Measurements from ENCODE around the gene GPC3.

The GPC3 gene

DNA sequence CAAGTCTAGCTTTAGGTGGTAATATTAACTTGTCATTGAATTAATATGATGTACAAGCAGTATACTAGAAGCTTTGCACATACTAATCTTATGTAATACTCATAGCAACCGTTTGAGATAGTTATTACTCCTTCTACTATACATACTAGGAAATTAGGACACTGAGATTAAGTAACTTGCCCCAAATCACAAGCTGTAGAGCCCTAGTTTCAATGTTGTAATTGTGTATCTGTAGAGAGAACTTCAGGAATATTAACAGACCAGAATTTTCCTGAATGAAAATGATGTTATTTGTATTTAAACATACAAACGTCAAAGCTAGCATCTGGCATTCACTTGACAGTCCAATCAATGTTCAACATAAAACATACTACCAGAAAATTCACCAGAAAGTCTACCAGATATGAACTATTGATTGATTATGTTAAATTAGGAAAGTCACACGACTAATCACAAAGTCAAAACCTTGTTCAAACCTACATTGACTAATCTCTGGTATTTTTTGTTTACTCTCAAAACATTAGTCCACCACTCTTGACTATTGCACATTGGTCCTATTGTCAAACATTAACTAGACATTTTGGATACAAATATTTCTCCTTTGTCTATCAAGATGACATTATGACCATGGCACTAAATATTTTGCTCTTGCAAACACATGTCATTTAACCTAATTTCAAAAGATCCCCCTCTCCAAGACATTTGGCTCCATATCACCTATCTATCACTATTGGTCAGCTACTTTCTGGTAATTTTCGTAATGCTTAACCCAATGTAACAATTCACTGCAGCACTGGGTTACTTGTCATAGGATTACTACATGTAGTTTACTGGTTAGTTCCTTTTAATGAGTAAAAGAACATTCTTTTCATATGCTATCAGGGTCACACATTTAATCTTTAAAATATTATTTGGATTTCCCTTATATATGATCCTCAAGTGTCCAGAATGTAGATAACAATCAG, 100.7 kb downstream of the GPC3 start:
- no peak for DNase-seq (ENCODE audit: low spot score)

DNA sequence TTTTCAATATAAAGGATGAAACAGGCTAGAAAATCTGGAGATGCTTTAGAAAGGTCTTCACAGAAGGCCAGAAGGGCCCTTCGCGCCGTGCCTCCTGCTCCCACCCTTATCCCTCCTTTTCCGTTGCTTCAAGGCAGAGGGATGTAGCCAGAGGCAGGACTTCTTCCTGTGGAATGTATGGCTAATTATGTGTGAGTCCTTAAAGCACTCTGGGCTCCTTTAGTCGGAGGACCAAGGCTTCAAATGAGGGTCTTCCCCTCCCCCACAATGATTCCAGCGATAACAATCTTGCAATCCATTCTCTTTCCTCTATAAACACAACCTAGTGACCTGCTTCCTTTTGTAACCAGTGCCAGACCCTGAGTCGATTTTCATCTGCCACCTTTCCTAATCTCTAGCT, 103.5 kb downstream of the GPC3 start:
- DNase-seq (ENCODE audit: low spot score): no peak

GRCh38 chrX:133881007-133881406, 104.4 kb downstream of the GPC3 start:
- no peak for DNase-seq (ENCODE audit: low spot score)

DNA sequence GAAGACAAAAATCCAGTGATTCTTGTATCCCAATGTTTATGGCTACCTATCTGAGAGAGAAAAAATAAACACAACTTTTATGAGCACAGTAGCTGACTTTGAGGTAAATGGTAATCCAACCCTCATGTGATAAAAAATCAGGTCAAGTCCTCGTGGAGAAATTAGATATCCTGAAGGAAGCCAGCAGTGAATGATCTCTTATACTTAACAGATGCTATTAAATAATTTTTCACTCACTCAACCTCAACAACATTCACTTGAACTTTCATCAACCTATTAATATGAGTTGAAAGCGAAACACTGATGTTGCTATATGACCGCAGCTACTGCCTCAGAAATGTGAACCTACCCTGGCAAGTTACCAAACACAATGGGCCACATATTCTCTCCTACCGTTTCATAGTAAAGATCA, 105.4 kb downstream of the GPC3 start:
- no peak for DNase-seq (ENCODE audit: low spot score)

DNA sequence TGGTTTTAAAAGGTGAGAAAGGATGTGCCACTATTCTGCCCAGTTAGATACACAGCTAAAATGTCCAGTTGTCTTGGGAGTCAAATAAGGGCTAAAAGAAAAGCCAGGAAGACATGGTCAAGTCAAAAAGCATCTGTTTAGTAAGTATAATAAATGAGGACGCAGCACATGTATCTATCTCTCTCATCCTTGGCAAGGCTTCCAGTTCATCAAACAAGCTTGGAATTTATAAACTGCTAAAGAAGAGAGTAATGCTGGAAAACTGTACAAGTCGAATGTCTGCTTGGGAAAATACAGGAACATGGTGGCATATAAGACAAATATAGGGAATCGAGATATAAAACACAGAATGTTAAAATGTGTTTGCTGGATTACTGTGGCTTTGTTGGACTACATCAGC, 106.7 kb downstream of the GPC3 start:
- DNase-seq (ENCODE audit: low spot score): no peak

DNA sequence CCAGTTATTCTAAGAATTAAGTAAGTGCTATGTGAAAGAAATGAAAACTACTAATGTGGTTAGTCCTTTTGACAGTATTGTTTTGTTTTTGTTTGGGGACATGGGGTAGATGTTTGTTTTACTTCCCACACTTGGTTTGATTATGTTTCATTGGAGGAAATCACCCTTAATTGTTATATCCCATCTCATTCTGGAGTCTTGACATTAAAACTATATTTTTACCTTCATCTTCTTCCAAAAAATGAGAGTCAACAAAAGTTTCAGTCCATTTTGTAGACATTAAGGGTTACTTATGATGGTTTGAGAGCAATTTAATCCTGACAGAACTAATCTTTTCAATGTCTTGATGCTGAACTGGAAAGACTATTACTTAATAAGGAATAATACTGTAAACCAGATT, 108.7 kb downstream of the GPC3 start:
- no peak for DNase-seq (ENCODE audit: low spot score)

DNA sequence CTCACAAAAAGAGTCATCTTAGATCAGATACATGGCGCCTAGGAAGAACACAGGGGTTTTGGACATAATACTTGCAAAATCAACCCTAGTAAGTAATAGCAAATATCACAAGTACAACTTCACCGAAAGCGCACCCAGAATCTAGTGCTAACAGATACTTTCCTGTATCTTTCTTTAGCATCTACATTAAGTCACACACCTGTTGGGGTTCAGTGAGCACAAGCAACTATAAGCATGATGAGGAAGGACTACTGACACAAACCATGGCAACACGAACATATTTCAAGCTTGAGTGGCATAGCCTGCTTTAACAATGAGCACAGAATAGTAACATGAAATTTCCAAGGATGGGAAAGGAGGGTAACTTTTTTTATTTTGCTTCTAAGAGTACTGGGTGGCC, 116.1 kb downstream of the GPC3 start:
- DNase-seq (ENCODE audit: low spot score): no peak

DNA sequence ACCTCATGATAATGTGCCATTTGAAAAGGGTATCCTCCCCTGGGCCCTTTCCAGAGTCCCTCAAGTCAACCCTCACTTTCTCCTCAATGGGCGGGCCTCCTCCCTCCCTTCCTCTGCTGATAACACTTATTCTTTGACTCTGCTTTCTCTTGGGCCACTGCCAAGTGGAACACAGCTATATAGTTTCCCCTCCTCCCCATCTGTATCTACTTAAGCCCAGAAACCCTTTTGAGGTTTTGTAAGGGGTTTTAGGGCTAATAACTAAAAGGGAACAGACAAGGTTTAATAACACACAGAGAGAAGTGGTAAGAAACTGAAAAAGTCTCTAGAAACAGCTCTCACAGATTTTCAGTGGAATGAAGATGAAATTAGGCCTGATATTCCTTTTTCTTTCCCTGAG, 116.7 kb downstream of the GPC3 start:
- DNase-seq (ENCODE audit: low spot score): no peak

- DNase-seq (ENCODE audit: low spot score): no peak
These were observed 117.1 kb downstream of the GPC3 start for GRCh38 chrX:133868250-133868649.

- DNase-seq (ENCODE audit: low spot score): no peak
These were observed 119.5 kb downstream of the GPC3 start for GRCh38 chrX:133865761-133866471.

DNA sequence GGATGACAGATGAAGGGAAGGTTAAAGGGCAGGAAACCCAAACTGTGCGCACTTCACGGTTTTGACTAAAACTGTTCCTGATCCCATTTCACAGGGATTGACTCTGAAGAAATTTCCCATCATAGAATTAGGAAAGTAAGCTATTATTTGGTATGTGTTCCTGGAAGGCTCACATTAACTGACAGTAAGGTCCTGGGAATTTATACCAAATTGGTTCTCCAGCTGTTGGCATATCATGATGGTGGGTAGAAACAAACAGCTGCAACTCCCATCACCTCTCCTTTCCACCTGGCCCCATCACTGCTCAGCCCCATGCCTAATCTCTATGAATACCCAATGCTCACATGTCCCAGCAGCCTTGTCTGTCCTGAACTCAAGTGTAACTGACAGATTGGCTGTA, 121.2 kb downstream of the GPC3 start:
- DNase-seq (ENCODE audit: low spot score): no peak

DNA sequence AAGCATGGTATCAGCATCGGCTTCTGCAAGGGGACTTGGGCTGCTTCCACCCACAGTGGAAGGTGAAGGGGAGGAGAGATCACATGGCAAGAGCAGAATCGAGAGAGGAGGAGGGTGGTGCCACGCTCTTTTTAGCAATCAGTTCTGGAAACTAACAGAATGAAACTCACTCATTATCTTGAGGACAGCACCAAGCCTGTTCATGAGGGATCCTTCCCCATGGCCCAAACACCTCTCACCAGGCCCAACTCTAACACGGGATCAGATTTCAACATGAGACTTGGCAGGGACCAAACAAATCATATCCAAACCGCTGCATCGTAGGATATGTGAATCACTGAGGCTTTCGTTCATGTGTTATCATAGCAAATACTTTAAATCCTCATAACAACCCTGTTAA, 125.5 kb downstream of the GPC3 start:
- DNase-seq (ENCODE audit: low spot score): no peak

GRCh38 chrX:133859336-133859735, 126.1 kb downstream of the GPC3 start:
- no peak for DNase-seq (ENCODE audit: low spot score)

GRCh38 chrX:133857640-133858269, 127.6 kb downstream of the GPC3 start:
- DNase-seq (ENCODE audit: low spot score): no peak

DNA sequence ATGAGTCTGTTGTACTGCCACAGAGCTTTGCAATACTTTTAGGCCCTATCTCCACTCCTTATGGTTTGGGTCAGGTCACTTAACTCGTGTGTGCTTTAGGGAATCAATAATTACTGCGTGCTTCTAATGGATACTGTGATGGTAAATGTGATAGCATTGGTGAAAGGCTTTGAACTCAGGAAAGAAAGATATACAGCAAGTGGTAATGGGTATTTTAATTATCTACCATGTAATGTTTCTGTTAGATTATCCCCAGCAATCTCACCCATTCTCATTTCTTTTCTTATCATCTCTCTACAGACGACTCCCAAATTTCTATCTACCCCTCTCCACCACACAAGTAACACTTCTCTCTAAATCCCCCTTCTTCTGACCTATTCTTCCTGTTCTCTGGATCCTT, 128.6 kb downstream of the GPC3 start:
- DNase-seq (ENCODE audit: low spot score): no peak

GRCh38 chrX:133854290-133854689, 131.1 kb downstream of the GPC3 start:
- DNase-seq (ENCODE audit: low spot score): no peak

DNA sequence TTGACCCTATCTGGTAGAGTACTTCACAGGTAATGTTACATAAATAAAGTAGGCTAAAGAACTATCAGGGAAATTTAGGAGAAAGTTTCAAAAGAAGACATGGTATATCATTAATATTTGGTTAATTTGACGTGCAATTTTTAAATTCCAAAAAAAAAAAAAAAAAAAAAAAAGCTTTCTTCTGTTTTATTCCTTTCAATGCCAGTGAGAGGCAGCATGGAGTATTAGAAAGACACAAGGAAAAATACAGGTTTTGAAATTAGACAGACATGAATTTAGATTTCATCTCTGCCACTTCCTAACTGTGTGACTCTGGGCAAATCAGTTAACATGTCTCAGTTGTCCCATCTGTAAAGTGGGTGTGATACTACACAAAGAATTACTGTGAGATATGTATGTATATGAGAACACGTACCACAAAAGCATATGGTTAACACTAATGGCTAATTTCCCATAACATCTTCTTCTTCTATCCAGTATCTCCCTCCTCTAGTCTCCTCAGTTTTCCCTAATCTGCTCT, 132.5 kb downstream of the GPC3 start:
- DNase-seq (ENCODE audit: low spot score): no peak

- DNase-seq (ENCODE audit: low spot score): no peak
These were observed 133.0 kb downstream of the GPC3 start for GRCh38 chrX:133852401-133852800.

GRCh38 chrX:133850399-133850798, 135.0 kb downstream of the GPC3 start:
- no peak for DNase-seq (ENCODE audit: low spot score)

DNA sequence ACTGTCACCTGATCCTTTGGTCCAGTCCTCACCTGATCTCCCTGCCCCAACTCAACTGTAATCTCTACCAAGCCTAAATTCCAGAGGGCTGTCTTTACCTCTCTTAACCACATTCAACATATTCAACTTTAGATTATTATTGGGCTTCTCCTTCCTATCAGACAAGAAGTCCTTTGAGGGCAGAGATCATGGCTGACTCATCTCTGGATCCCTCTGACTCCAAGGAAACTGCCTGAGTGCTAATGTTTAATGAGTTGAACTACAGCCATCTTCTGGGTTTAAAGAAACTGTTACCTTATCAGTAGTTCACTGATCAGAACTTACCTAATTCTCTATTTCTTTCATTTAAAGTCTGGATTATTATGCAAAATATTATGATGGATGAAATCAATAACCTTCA, 135.7 kb downstream of the GPC3 start:
- no peak for DNase-seq (ENCODE audit: low spot score)

DNA sequence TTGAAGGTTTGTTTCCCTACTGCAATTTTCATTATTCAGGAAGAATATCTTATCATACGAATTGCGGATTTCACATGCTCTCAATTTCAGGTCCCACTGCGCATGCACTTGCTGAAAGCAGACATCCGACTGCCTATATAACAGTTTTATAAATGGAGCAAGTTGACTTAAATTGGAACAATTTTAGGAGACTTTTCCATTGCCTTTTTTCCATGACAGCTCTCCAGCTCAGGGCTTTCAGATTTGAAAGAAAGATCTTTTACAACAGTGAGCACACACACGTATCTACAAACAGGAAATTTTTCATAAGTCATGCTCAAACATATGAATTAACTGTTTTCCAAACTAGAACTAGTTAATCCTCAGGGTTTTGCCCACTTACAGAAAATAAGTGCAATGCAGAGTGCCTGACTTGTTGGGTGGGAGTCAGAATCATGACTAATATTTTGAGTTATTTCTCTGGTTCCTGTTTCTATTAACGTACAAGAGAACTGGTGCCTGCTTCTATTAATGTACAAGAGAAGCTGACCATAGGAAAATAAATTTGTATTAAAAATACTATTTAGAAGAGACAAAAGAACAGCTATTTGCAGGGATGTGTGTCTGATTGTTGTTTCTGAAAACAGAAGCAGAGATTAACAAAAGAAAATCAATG, 137.9 kb downstream of the GPC3 start:
- DNase-seq (ENCODE audit: low spot score): no peak

- no peak for DNase-seq (ENCODE audit: low spot score)
These were observed 139.1 kb downstream of the GPC3 start for GRCh38 chrX:133846311-133846710.
